Astrocyte of the hippocampus (primary cell): ENCODE measurements around the gene FOXD2.

Experiments used
- DNase-seq: peaks from one replicate; pipeline ENCODE4 v3.0.0; 2011; ENCODE audit warnings: low read depth, low spot score

FOXD2 gene

GRCh38 chr1:47465605-47466004 lies 27.8 kb downstream of the FOXD2 start:
- DNase-seq = no peak

- DNase-seq = no peak
These were observed 31.0 kb downstream of the FOXD2 start for GRCh38 chr1:47468709-47469389.

GRCh38 chr1:47469390-47469759 lies 31.5 kb downstream of the FOXD2 start:
- DNase-seq = no peak

- no peak for DNase-seq
These were observed 32.1 kb downstream of the FOXD2 start for GRCh38 chr1:47469910-47470309.

GRCh38 chr1:47471163-47471562 lies 33.3 kb downstream of the FOXD2 start:
- DNase-seq = no peak

- DNase-seq = no peak
These were observed 36.7 kb downstream of the FOXD2 start for GRCh38 chr1:47474278-47475193.

- no peak for DNase-seq
These were observed 39.8 kb downstream of the FOXD2 start for GRCh38 chr1:47477595-47478080.

- DNase-seq = no peak
These were observed 40.2 kb downstream of the FOXD2 start for GRCh38 chr1:47478090-47478489.

- no peak for DNase-seq
These were observed 41.8 kb downstream of the FOXD2 start for GRCh38 chr1:47479664-47480063.

- DNase-seq = no peak
These were observed 44.1 kb downstream of the FOXD2 start for GRCh38 chr1:47481936-47482335.

GRCh38 chr1:47482786-47483185 lies 44.9 kb downstream of the FOXD2 start:
- DNase-seq = no peak

GRCh38 chr1:47483651-47484050 lies 45.8 kb downstream of the FOXD2 start:
- DNase-seq = no peak

GRCh38 chr1:47485817-47486216 lies 48.0 kb downstream of the FOXD2 start:
- DNase-seq = no peak

- no peak for DNase-seq
These were observed 49.5 kb downstream of the FOXD2 start for GRCh38 chr1:47487332-47487731.

- no peak for DNase-seq
These were observed 50.1 kb downstream of the FOXD2 start for GRCh38 chr1:47487850-47488450.
